22Rv1 (cell line): ENCODE data around the gene GALC.
A peak's percentile ranks its signal among the peaks of the same experiment; 100 is the strongest.

Source experiments
- ZFX ChIP-seq: fragments of 450-650 bp; IDR thresholded peaks from 2 replicates; pipeline ENCODE4 v1.6.1; 2017; ENCODE audit warnings: antibody characterized with exemption, borderline replicate concordance
- TF ChIP-seq, protein P1 (sequence below): fragments of 450-650 bp; IDR thresholded peaks from 2 replicates; pipeline ENCODE4 v1.5.1; 2017; ENCODE audit warnings: mild to moderate bottlenecking

DNA sequence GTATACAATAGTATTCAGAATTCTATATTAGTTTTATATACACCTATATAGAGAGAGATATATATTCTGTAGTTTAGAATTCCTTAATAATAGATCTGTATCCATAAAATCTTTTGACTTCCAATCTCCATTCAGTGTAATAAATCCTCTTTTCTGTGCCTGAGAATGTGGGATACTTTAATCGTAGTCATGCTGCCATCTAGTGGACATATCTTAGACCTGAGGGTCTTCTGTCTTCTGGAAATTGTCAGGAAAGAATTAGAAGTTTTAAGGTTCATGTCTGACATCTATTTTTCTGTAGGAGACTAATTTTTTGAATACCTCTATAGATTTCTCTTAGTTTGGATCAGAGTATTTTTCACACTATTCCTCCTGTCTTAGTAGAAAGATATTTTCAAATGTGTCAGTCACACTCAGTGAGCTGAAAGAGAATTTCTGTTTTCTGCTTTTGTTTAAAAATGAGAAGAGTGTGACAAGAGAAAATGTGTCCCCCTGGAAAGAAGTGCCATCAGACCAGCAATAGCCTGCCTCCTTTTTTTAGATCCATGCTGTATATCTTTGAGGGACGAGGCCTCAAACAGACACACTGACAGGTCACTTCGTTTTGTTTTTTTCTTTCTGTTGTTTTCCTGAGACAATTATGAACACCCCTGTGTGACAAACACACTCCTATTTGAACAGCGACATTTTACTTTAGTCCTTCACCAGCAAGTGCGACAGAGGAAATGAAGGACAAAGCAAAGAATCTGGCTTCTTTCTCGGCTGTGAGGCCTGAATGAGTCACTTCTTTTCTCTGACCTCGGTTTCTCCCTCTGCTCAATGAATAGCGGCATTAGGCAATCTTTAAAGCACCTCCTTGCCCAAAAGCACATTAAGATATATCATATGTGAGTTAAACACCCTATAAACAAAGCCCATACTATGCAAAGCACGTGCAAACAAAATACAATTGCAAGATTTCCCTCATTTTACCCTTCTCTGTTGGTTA, 96.3 kb downstream of the GALC start:
- TF ChIP-seq, protein P1, sequence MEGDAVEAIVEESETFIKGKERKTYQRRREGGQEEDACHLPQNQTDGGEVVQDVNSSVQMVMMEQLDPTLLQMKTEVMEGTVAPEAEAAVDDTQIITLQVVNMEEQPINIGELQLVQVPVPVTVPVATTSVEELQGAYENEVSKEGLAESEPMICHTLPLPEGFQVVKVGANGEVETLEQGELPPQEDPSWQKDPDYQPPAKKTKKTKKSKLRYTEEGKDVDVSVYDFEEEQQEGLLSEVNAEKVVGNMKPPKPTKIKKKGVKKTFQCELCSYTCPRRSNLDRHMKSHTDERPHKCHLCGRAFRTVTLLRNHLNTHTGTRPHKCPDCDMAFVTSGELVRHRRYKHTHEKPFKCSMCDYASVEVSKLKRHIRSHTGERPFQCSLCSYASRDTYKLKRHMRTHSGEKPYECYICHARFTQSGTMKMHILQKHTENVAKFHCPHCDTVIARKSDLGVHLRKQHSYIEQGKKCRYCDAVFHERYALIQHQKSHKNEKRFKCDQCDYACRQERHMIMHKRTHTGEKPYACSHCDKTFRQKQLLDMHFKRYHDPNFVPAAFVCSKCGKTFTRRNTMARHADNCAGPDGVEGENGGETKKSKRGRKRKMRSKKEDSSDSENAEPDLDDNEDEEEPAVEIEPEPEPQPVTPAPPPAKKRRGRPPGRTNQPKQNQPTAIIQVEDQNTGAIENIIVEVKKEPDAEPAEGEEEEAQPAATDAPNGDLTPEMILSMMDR = peak; percentile 82
- TF ChIP-seq ZFX = no peak
